ENCODE data around the gene CEP44.

DNA sequence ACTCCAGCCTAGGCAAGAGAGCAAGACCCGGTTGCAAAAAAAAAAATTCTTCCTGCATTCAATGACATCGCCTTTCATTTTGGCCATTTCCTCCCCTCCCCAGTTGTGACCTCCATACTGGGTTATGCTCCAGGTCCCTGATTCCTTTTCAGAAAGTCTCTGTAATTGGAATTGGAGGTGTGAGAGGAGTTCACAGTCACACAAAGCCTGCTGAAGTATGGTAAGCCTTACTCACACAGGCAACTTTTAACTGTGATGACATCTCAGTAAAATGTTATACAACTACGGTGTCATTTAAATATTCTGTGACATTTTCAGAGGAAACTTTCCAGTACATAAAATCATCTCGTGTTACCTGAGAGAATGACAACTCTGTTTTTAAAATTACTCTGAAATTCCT is 73.6 kb downstream of the CEP44 start:
- TF ChIP-seq MYC (IDR thresholded peaks at IDR 0.05; ENCODE audit: low read depth, low read length) (no peak), POLR2A (IDR thresholded peaks at IDR 0.05; ENCODE audit: extremely low read depth, insufficient read length) (no peak)
- TF ChIP-seq, protein P1, sequence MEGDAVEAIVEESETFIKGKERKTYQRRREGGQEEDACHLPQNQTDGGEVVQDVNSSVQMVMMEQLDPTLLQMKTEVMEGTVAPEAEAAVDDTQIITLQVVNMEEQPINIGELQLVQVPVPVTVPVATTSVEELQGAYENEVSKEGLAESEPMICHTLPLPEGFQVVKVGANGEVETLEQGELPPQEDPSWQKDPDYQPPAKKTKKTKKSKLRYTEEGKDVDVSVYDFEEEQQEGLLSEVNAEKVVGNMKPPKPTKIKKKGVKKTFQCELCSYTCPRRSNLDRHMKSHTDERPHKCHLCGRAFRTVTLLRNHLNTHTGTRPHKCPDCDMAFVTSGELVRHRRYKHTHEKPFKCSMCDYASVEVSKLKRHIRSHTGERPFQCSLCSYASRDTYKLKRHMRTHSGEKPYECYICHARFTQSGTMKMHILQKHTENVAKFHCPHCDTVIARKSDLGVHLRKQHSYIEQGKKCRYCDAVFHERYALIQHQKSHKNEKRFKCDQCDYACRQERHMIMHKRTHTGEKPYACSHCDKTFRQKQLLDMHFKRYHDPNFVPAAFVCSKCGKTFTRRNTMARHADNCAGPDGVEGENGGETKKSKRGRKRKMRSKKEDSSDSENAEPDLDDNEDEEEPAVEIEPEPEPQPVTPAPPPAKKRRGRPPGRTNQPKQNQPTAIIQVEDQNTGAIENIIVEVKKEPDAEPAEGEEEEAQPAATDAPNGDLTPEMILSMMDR (IDR thresholded peaks at IDR 0.05; ENCODE audit: low read depth, low read length): no peak

All from NB4 (cell line).